Hematopoietic multipotent progenitor cell treated with erythropoietin and hydrocortisone succinate and interleukin-3 and kit ligand, for 15 days (in vitro differentiated cells): Measurements from ENCODE around the gene OR2AG2.

Experiments
- DNase-seq: peaks from one replicate; pipeline ENCODE4 v3.0.0-alpha.2; 2015; ENCODE audit warnings: low spot score

Gene OR2AG2

DNA sequence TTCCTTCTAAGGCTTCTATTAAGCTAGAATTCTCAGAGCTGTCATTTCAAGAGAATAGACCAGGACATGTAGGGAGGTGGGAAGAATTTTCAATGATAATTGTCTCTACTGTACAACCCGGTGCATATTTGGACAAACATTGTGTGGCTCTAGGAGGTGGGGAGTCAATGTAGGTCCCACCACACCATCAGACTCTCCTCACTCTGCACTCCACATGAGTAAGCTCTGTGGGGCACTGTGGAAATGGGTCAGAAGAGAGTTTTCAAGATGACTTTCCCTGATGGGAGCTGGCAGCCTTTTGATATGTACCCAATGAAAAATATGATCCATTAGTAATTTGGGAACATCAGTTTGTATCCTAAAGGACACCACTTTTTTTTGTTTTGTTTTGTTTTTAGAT, 33.2 kb downstream of the OR2AG2 start:
- DNase-seq, result no peak

DNA sequence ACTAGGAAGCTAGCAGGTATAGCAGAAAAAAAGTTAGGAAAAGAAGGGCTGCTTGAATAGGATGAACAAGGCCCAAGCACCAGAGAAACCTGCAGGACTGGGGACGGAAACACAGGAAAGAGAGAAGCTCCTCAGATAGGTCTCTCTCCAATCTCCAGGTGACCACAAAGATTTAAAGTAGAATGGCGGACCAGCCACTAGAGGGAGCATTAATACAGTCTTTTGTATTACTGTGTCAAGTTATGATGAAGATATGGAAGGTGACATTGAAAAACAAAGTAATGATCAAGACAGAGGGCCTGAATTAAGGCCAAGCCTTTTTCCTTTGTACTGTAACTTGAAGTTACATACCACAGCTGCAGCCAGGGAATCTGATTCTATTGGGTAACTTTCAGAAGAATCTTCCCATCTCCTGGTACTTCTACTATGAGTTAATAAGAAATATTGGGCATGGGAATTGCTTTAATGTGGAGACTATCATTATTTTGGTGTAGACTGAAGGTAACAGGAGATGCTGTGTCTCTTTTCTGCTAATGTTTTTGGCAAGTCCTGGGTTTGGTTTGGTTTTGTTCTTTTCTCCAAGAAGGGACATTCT, 33.8 kb downstream of the OR2AG2 start:
- peak; percentile 40 for DNase-seq

DNA sequence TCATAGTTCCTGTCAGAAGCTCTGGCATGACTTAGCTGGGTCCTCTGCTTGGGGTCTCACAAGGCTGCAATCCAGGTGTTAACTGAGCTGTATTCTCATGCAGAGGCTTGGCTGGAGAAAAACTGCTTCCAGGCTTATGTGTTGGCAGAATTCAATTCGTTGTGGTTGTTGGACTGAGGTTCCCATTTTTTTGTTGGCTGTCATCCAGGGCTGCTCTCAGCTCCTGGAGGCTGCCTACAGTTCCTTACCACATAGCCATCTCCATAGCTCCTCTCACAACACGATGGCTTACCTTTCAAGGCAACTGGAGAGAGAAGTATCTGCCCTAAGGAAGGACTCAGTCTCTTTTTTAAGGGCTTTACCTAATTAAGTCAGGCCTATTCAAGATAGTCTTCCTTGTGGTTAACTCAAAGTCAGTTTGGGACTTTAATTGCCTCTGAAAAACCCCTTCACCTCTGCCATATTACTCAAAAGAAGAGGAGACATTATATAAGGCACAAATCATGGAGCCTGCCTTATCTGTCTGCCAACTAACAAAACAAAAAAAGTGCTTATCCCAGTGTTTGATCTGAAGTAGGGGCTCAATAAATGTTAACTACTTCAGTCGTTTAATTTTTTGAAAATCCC, 35.2 kb downstream of the OR2AG2 start:
- no peak for DNase-seq

DNA sequence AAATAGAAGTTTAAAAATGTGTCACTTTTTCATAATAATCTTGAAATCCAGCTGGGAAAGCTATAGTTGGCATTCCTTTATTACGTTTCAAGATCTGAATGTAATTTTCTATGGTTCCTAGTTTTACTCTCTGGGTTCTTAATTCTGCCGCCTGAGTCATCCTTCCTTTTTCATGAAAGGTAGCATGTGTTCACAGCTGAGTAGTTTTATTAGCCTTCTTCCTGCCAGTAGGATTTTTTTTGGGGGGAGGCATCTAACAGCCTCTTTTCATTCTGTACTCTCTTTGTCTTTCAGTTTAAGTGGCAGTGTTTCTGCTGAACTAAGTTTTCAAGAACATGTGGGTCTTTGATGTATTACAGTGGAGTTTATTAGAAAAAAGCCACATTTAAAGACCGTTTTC, 36.5 kb downstream of the OR2AG2 start:
- no peak for DNase-seq

DNA sequence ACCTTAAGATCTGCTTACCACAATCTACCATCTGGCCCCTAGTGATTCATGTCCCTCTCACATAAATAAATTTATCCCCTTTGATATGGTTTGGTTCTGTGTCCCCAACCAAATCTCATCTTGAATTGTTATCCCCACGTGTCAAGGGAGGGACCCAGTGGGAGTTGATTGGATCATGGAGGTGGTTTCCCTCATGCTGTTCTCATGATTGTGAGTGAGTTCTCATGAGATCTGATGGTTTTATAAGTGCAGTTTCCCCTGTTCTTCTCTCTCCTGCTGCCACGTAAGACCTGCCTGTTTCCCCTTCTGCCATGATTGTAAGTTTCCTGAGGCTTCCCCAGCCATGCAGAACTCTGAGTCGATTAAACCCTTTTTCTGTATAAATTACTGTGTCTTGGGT, 37.2 kb downstream of the OR2AG2 start:
- DNase-seq, result no peak

DNA sequence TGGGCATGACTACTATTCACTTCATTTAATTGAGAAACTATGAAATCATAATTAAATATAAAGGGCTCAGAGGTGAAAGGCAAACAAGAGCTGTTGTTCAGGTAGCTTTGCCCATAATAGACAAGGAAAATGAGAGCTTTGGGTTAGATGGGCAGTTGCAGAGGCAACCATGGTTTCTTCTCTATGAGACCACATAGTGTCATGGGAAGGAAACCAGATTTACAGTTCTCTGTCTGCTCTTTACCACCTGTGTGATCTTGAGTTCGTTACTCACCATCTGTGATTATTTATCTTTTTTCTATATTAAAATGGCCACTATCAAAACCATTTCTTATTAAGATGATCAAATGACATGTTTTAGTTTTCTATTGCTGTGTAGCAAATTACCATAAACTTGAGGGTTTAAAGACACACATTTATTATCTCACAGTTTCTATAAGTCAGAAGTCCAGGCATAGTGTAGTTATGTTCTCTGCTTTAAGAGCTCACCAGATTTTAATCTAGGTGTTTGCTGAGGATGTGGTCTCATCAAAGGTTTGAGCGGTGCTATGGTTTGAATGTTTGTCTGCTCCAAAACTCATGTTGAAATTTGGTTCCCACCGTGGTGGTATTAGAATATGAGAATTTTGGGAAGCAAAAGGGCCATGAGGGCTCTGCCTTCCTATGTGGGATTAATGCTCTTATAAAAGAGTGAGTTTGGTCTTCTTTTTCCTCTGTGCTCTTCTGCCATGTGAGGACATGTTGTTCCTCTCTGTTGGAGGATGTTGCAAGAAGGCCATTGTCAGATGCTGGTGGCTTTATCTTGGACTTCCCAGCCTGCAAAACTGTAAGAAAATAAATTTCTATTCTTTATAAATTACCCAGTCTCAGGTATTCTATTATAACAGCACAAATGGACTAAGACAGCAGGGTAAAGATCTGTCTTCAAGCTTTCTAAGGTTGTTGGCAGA, 38.2 kb downstream of the OR2AG2 start:
- DNase-seq, result no peak

DNA sequence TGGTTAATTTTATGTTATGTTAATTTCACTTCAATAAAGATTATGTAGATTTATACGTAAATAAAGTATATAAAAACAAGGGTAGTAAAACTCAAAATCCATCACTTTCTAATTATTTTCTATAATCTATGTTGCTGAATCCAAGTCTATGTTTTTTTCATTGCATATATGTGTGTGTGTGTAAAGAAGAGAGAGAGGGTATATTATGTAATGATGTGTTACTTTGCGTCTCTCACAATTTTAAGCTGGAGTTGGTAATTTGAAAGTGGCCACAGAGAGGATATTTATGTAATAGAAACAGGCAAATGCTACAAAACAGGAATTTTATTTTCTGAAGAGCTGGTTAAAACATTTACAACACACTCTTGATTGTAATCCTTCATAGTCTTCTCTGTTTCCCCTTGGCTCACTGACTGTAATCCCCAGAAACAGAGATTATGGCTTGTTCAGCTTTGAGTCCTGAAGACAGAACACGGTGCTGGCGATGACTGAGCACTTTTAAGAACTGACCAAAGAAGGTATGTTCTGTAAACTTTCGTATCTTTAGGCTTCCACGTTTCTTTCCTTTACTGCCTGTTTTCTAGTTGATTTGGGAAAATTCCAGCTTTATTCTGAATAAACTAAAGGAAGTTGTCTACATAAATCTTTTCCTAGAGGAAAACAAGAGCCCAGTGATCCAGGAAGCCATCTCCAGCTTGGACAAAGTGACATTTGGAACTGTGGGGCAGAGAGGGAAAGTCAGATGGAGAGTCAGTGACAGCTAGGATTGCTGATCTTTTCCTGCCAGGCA, 43.6 kb downstream of the OR2AG2 start:
- no peak for DNase-seq

DNA sequence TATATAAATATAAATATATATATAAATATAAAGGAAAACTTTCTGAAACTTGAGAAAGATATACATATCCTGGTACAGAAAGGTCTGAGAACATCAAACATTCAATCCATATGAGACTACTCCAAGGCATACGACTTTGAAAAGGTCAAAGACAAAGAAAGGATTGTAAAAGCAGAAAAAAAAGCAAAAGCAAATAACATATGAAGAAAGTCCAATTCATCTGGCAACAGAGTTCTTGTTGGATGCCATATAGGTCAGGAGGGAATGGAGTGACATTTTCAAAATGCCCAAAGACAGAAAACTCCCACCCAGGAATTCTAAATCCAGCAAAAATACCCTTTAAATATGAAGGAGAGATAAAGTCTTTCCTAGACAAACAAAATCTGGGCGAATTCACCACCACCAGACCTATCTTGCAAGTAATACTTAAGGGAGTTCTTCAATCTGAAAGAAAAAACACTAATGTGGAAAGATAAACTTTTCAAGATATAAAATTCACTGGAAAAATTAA, 46.3 kb downstream of the OR2AG2 start:
- DNase-seq, result no peak

DNA sequence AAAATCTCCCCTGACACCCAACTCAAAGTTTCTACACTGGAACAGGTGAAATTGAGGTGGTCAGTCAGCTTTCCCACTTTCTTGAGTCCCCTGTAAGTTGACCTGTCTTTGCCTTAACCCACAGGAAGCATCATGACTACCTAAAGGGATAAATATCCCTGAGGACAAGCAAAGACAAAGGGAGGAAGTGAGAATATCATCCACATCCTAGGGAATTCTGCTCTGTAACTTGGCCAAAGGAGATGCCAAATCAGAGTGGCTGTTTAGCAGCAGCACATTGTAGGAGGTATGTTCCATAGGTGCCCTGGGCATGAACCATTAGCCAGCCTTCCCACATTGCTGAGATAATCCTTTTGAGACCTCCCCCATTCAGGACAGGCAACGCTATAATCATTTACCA, 47.8 kb downstream of the OR2AG2 start:
- DNase-seq, result no peak

DNA sequence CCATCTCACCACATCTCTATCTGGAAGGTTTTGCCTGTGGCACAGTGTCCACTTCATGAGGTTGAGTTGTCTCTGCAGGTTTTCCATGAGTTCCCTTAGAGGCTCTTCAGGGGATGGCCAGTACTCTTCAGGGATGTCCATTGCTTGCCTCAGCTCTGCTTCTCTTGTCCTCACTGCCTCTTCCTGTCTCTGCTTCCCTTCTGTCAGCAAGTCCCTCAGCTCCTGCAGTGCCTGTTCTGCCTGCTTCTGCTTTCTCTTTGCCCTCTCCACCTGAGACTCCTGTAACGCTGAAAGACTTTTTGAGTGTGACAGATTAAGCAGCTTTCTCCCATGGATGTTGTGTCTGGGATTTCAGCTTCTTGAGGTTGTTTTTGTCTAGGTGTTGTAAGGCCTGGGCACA, 50.4 kb downstream of the OR2AG2 start:
- no peak for DNase-seq

DNA sequence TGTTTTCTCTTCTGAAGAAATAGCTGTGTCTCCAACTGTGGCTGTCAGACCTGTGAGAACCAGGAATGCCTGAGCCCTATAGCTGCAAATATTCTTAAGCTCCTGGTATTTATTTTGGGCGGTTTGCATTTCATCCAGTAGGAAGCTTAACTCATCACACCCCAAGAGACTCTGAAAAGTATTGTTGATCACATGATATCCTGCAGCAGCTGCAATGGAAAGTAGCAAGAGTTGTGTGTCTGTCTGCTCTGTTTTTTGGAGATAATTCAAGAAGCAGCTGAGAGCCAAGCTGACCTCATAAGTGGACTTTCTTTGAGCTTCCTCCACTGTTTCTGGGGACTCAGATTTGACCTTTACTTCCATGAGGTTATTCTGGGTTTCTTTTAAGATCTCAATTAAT, 52.2 kb downstream of the OR2AG2 start:
- DNase-seq, result no peak

DNA sequence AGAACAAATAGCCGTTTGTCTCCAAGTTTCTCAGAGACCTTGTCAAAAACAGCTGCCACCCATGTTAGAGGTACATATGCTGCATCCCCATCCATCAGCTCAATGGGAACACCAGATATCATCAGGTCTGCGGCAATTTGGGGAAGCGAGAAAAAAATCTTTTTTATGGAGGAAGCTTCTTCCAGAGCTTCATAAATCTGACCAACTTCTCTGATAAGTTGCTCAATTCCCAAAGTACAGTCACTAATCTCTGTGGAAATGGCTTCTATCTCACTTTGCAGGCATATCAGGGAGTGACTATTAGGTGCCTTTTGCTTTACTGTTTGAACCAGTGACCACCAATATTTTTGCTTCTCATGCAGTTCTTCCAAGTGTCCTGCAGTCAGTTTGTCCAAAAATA, 54.4 kb downstream of the OR2AG2 start:
- no peak for DNase-seq
